CD1c-positive myeloid dendritic cell (primary cell): ENCODE data around the gene GPRC5A.

Experiments used
- DNase-seq: peaks from one replicate; pipeline ENCODE4 v3.0.0-alpha.2; 2016; ENCODE audit errors: extremely low spot score

Gene GPRC5A

DNA sequence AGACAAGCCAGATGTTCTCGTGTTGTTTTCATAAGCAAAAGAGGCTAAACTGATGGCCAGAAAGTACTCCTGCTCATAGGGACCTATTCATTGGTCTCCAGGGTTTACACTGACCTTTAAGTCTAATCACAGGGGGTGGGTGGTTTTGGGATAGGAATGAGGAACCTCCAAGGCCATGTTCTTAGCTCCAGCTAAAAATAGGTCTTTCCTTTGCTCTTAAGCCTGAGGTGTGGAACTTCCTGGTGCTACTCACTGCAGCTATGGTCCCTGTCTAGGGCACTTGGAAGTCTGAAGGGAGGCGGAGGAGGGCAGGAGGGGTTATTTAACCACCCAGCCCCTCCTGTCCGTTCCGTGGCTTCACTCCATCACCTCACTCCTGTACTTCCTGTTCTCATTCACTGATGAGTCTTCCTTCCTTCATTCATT is 18.6 kb downstream of the GPRC5A start:
- peak; percentile 33 for DNase-seq

DNA sequence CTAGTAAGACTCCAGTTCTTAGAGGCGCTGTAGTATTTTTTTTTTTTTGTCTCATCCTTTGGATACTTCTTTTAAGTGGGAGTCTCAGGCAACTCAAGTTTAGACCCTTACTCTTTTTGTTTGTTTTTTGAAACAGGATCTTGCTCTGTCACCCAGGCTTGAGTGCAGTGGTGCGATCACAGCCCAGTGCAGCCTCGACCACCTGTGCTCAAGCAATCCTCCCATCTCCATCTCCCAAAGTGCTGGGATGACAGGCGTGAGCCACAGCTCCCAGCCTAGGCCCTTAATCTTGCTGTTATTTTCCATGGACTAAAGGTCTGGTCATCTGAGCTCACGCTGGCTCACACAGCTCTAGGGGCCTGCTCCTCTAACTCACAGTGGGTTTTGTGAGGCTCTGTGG is 21.3 kb downstream of the GPRC5A start:
- DNase-seq, result no peak

DNA sequence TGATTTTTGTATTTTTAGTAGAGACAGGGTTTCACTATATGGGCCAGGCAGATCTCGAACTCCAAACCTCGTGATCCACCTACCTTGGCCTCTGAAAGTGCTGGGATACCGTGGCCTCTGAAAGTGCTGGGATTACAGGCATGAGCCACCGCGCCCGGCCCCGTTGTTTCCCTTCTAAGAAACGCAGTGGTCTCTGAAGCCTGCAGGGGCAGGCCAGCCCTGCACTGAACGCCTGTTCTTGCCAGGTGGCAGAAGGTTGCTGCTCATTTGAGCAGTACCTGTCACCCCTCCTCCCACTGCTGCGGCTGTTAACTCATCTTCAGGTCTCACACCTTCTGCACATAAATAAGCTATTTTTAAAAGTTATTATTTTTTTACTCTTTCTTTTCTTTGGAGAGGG is 24.3 kb downstream of the GPRC5A start:
- no peak for DNase-seq

DNA sequence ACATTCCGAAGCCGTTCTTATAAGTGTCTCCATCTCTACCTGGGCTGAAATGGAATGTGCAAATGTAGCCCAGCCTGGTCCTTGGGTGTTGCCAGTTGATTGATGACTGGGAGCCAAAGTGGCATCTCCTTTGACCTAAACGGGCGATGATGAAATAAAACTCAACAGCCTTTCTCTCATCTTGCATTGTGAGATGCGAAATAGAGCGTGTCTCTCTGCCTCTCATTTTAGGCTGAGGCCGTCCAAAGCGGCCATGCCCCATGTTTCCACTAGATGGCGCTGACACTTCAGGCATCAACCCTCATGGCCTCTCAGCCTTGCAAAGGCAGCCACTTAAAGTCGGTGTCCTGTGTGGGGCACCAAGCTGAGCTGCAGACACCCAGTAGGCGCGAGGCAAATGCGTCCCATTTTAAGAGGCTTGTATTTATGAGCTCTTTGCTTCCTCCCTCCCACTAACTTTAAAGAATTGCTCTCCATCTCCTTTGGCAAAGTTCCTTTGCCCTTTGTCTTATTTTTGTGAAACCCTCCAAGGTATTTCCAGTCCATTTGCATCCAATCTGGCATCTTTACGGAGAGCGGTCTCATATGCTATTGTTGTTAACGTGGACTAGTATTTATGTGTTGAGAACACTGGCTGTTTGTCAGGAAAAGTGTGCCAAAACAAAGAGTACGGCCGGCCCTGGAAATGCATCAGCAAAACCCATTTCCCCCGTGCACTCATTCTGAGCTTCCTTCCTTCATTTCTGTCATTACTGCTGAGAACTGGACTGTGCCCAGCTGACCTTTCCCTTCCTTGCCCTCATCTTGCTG is 25.0 kb downstream of the GPRC5A start:
- DNase-seq, result peak; percentile 90

DNA sequence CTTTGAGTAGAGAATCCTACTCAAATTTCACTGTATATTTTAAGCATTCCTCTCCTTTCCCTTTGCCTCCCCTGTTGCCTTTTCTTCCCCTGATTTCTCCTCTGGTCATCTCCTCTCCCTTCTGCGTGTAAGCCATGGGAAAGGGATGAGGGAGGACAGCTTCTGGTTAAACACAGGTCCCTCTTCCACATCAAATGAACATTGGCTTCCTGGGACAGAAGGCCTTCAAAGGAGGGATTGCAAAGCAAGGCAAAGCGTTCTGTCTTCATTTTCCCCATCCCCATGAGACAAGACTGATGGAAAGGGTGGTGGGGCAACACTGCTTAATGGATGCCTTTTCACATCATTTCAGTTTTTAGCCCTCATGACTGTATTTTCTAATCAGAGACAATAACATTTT is 26.2 kb downstream of the GPRC5A start:
- no peak for DNase-seq

DNA sequence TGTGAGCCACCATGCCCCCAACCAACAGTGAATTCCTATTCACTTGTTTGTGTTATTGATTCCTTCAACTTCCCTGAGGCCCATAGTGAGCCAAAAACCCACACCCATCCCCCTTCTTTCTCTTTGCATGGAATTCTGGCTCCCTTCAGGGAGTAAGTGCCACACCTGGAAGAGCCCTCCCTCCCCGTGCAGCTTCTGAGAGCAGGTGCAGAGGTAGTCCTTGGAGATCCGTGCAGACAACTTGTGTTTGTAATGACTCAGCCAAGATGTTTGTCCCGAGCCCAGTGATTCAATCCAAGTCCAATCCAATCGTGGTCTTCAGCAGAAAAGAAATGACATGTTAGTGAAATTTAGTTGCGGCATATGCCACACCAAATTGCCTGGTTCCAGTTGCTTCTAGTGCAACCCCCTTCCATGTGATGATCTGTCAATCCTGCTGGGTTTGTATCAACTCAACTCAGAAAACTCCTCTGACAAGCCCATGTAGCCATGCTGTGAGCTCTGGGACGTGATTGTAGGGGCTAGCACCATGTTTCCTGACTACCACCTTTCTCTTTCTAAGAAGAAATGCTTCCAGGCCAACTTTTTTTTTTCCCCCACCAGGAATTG is 27.5 kb downstream of the GPRC5A start:
- DNase-seq, result no peak

DNA sequence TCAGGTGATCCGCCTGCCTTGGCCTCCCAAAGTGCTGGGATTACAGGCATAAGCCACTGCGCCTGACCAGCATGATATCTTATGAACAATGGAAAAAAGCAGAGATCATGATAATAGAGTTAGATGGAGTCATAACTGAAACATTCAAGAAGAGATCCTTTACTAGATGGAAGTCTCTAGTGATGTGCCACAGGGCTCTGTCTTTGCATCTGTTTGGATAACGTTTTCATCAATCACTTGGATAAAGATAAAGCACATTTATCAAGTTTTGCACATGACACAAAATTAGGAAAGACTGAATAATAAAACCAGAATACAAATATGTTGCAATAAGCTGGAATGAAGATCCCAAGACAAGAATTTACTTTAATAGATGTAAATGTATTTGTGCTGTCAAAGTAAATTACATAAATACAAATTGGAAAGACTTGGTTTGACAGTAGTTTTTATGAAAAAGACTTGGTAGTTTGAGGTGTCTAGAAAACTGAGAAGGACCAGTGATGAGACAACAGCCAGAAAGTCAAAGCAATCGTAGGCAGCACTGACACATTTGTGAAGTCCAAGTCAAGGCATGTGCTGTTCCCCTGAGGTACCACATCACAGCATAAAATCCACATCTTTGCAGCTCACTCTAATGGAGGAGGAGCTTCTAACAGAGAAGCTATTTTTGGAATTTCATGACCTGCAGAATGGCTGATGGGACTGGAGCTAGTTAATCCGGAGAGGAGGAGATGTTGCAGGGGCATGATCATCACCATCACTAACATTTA is 28.5 kb downstream of the GPRC5A start:
- no peak for DNase-seq

DNA sequence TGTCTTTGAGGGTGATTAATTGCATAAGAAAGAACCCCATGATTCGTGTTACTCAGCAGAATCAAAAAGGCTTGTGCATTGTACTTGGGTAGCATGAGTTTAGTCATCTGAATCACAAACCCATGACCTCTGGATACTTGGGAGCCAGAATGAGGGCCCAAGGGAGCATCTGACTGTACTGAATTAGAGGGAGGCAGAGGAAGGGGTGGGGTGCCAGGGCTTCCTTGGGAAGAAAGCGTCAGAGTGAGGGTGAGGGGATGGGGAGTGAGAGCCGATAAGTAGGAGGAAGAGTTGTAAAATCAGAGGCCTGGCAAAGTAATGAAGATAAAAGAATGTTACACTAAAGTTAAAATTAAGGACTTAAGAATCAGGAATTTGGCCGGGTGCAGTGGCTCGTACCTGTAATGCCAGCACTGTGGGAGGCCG is 30.8 kb downstream of the GPRC5A start:
- DNase-seq, result peak; percentile 19

DNA sequence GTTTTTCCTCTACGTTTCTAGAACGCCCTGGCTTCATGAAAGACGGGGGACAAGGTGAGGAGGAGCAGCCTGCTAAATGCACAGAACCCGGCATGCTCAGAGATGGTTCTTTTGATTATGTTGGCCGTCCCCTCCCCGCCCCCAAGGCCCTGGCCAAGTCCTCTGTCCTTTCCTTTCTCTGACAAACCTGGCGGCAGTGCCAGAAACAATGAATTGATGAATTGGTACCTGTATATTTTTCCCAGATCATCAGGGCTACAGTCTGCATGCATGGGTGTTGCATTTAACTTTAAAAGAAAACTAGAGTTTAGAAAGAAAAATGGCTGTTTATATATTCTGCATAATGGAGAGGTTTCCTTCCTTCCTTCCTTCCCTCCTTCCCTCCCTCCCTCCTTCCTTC is 31.6 kb downstream of the GPRC5A start:
- DNase-seq, result no peak

DNA sequence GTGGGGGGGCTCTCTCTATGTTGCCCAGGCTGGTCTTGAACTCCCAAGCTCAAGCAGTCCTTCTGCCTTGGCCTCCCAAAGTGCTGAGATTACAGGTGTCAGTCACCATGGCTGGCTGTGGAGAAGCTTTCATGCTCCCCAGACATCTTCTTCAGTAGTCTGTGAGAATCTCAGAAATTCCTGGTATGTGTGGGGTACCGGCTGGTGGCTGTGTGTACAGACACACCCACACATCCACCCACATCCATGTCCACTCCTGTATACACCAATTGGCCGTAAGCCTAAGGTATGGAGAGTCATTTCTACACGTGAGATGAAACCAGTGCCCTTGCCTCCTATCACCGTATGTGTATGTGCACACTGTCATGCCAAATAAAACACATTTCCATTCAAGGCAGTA is 32.8 kb downstream of the GPRC5A start:
- DNase-seq, result no peak

DNA sequence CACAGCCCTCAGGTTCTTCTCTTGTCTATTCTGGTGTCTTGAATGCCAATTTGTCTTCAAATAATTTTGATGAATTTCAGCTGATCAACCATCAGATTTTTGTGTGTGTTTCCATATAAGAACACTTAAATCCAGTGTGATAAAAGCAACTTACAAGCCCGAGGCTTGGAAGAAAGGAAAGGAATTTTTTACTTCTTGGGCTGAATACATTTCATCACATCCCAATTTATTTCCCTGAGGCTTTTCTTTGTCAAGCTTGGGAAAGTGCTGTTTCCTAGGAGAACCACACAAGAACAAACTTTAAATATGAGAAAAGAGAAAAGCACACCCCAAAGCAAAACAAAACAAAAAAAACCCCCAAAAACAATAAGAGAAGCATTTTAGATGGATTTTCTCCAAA is 34.0 kb downstream of the GPRC5A start:
- no peak for DNase-seq

DNA sequence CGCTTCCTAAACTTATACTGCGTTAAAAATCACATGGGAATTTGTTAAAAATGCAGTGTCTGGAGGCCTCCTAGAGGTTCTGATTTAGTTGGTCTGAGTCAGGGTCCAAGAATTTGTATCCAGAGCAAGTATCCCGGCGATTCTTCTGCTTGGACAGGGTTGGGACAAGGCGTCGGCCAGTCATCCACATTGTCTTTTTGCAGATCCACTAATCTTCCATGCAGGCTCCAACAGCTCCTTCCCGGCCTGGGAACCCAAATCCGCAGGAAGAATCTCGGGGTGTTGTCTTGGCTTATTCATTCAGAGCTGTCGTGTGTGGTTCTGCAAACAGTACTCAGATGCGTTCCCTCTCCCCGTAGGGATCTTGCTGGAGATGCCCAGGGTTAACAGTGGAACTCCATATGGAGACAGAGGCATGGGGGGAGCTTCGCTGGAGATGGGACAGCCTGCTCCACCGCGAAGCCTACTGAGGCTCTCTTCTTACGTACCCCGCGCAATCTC is 35.3 kb downstream of the GPRC5A start:
- DNase-seq, result no peak

DNA sequence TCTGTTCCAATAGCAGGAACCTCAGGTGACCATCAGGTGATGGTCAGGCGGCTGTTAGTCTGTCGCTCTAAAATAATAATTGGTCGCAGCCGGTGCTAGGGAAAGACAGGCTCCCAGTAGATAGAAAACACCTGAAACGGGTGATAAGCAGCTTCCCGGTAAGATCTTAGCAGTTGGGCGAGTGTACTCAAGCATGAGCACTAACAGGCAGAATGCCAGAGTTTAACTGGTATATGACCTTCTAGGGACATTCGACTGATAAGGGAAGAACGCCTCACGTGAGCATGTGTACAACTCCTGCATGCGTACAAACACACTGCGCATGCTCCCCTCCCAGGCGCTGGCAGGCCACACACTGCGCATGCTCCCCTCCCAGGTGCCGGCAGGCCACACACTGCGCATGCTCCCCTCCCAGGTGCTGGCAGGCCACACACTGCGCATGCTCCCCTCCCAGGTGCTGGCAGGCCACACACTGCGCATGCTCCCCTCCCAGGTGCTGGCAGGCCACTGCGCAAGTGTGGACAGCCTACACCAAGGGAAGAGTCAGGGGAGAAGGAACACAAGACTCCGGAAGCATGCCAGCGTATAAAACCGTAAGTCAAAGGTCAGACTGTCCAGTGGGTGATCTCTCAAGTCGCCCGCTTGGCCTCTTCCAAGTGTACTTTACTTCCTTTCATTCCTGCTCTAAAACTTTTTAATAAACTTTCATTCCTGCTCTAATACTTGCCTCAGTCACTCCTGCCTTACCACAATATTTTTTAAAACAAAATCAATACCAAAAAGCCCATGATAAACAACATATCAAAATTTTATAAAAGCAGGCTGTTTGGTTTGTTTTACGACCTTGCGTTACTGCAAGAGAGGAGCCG is 36.1 kb downstream of the GPRC5A start:
- DNase-seq, result peak; percentile 58

DNA sequence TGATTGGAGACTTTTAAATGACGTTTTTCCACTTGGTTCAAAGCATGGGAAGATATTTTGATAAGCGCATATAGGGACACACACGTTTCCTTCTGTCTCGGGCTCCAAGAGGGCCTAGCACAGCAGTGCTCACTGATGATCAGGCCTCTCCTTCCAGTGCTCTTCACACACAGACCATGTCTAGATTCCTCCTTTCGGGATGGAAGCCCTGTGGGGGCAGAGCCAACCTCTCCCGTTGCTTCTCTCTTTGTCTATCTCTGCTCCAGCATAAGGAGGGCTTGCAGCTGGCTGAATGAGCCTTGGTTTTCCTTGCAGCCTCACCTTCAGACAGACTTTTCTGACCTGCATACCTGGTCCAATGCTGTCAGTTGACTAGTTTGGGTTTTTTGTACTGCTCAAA is 38.3 kb downstream of the GPRC5A start:
- DNase-seq, result no peak

DNA sequence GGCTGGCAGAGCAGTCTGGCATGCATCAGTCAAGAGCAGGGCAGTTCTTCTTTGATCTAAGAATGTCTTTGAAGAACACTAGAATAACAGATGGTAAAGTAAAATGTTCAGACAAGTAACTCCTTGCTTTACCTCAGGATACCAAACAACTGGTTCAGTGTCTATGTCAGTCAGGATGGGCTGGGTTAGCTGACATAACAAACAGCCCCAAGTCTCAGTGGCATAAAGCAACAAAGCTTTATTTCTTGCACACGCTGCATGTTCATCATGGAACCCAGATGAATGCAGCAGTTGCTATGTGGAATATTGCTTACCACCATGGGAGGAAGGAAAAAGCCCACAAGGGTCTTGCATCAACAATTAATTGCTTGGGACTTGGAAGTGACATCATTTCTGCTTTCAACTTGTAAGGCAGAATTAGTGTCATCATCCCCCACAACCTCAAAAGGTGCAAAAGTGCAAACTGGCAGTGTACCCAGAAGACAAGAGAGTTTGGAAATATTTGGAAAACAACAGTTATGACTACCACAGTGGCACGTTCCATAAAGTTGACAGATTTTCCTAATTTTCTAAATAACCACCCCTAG is 39.4 kb downstream of the GPRC5A start:
- DNase-seq, result no peak

DNA sequence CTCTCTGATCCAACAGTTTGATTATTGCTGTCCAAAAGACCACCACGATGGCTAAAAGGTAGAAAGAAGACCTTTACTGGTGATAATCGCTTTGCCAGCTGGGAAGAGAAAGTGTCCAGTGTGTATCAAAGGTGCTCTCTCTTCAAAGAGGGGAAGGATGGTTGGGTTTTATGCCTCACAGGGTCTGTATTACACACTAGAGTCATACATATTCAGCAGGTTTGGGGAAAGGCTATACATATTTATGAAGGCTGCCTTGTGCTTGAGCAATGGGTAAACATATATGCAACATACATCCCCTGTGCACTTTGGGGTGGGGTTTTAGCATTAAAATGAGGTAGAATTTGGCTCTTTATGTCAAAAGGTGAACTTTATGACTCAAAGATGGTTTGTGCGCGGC is 42.4 kb downstream of the GPRC5A start:
- DNase-seq, result no peak

DNA sequence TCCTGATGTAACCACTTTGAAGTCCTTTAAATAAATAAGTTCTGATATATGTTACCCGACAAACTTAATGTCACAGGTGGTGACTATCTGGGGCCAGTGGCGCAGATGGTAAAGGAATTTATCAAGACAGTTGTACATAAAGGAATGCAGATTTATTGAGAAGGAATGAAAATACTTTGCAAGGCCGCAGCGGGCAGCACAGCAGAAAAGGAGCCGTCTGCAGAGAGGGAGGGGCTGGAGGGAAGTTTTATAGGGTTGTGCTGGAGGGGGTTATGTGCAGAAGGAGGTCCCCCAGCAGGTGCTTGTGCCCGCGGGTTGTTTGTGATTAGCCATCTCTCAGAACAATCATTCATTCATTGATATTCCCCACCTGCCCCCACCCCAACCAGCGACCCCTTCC is 43.2 kb downstream of the GPRC5A start:
- no peak for DNase-seq

DNA sequence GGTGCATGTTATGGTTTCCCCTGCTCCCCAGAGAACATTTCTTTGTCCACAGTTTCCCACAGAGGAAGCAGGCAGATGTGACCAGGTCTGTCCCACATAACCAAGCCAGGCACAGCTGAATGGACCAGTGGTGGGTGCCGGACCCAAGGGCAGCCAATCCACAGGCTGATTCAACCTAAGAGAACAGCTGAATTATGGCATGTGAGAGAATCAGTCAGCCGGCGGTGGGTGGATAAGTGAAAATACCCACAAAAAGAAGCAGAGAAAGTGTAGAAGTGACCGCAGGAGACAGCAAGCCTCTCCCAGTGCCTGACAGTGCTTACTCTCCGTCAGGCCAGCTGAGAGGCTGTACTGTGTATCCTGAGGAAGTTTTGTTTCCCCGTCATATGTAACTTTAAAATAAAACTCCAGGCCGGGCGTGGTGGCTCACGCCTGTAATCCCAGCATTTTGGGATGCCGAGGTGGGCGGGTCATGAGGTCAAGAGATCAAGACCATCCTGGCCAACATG is 45.7 kb downstream of the GPRC5A start:
- no peak for DNase-seq

DNA sequence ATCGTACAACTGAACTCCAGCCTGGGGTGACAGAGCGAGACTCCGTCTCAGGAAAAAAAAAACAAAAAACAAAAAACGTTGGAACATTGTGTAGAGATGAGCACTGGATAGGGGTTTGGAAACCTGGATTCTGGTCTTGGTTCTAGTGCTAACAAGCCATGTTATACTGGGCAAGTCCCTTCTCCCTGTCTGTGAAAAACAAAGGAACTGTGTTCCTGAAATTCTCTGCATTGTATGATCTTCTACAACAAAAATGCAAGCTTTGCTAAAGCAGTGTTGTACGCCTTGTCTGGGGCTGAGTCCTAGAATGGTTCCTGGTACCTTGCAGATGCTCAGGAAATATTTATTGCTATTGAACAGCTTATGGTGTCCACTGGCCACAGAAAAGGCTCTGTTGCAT is 47.2 kb downstream of the GPRC5A start:
- no peak for DNase-seq

DNA sequence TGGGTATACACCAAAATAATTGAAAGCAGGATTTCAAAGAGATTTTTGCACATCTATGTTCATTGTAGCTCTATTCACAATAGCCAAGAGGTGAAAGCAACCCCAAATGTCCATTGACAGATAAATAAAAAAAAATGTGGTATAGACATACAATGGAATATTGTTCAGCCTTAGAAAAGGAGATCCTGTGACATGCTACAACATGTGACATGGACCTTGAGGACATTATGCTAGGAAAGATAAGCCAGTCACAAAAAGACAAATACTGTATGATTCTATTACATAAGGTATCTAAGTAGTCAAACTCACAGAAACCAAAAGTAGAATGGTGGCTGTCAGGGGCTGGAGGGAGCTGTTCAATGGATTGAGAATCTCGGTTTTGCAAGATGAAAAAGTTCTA is 48.5 kb downstream of the GPRC5A start:
- DNase-seq, result no peak
